WTC11 (cell line): Measurements from ENCODE around the gene DRGX. TPM values are rescaled to one million over a fixed set of nuclear protein-coding genes. Genes with fewer than 3 reads are reported as not detected.

Source experiments
- ATAC-seq: fragments of 200-7000 bp; cut with Tn5 transposase; 2 replicates; pipeline ENCODE4 v1.10.0; 2021; ENCODE audit warnings: mild to moderate bottlenecking, moderate library complexity
- CTCF ChIA-PET: fragments of 300-600 bp; sonication (Branson Sonifier 250); formaldehyde crosslinking; loops from one replicate; lab custom pipeline; 2021; ENCODE audit warnings: antibody characterized with exemption; lab: Charles Lee
- POLR2A ChIA-PET: fragments of 350-600 bp; sonication (Branson Sonifier 250); formaldehyde crosslinking; loops from one replicate; lab custom pipeline; 2021; ENCODE audit warnings: antibody characterized with exemption; lab: Charles Lee
- DNase-seq: peaks from one replicate; pipeline ENCODE4 v3.0.0; 2021; ENCODE audit warnings: low spot score
- H3K27ac Mint-ChIP-seq: 2 replicates; pipeline ENCODE4 v1.8.0; 2021; ENCODE audit warnings: mixed read lengths
- H3K27me3 Mint-ChIP-seq: 2 replicates; pipeline ENCODE4 v1.8.0; 2021; ENCODE audit warnings: low read depth, mild to moderate bottlenecking, moderate library complexity, mixed read lengths
- H3K36me3 Mint-ChIP-seq: 2 replicates; pipeline ENCODE4 v1.8.0; 2021; ENCODE audit warnings: mixed read lengths
- H3K4me1 Mint-ChIP-seq: 2 replicates; pipeline ENCODE4 v1.8.0; 2022; ENCODE audit warnings: mixed read lengths
- H3K4me3 Mint-ChIP-seq: 2 replicates; pipeline ENCODE4 v1.8.0; 2021; ENCODE audit warnings: mild to moderate bottlenecking, moderate library complexity, mixed read lengths
- H3K9me3 Mint-ChIP-seq: 2 replicates; pipeline ENCODE4 v1.8.0; 2021; ENCODE audit warnings: mixed read lengths
- ATF1 ChIP-seq: sonication (generic); formaldehyde crosslinking; IDR thresholded peaks from 2 replicates; pipeline ENCODE4 v1.8.1; 2023; ENCODE audit warnings: mild to moderate bottlenecking, moderate library complexity, missing genetic modification reagents
- CREB1 ChIP-seq: sonication (generic); formaldehyde crosslinking; IDR thresholded peaks from 2 replicates; pipeline ENCODE4 v1.8.0; 2023; ENCODE audit warnings: mild to moderate bottlenecking, missing genetic modification reagents
- E2F4 ChIP-seq: sonication (generic); formaldehyde crosslinking; IDR thresholded peaks from 2 replicates; pipeline ENCODE4 v1.8.1; 2022; ENCODE audit warnings: low read depth, mild to moderate bottlenecking, moderate library complexity, missing genetic modification reagents, borderline replicate concordance
- HMGXB4 ChIP-seq: sonication (generic); formaldehyde crosslinking; IDR thresholded peaks from 2 replicates; pipeline ENCODE4 v1.8.1; 2023; ENCODE audit warnings: mild to moderate bottlenecking, moderate library complexity, missing genetic modification reagents
- IRF1 ChIP-seq: sonication (generic); formaldehyde crosslinking; IDR thresholded peaks from 2 replicates; pipeline ENCODE4 v1.8.0; 2023; ENCODE audit warnings: missing genetic modification reagents
- TCF7 ChIP-seq: sonication (generic); formaldehyde crosslinking; IDR thresholded peaks from 2 replicates; pipeline ENCODE4 v1.8.0; 2022; ENCODE audit warnings: mild to moderate bottlenecking, low read depth, missing genetic modification reagents, moderate library complexity
- TEAD1 ChIP-seq: sonication (generic); formaldehyde crosslinking; IDR thresholded peaks from 2 replicates; pipeline ENCODE4 v1.8.0; 2022; ENCODE audit warnings: mild to moderate bottlenecking, missing genetic modification reagents
- TEAD4 ChIP-seq: sonication (generic); formaldehyde crosslinking; IDR thresholded peaks from 2 replicates; pipeline ENCODE4 v1.8.0; 2022; ENCODE audit warnings: mild to moderate bottlenecking, missing genetic modification reagents
- ZNF121 ChIP-seq: sonication (generic); formaldehyde crosslinking; IDR thresholded peaks from 2 replicates; pipeline ENCODE4 v1.8.0; 2023; ENCODE audit warnings: missing genetic modification reagents
- ZNF396 ChIP-seq: fragments of 250-450 bp; sonication (Bioruptor Pico); IDR thresholded peaks from 2 replicates; pipeline ENCODE4 v1.8.0; 2021; ENCODE audit warnings: mild to moderate bottlenecking, moderate library complexity, borderline replicate concordance
- total RNA-seq: library from RNA; stranded (reverse); gene quantifications from 3 replicates; pipeline ENCODE4 v1.2.3, GENCODE V29; 2021
- TF ChIP-seq, protein P1 (sequence below): fragments of 250-450 bp; sonication (Bioruptor Pico); conservative IDR thresholded peaks from 2 replicates; pipeline ENCODE4 v1.9.0; 2021; ENCODE audit warnings: mild to moderate bottlenecking
- TF ChIP-seq, protein P2 (sequence below): sonication (generic); formaldehyde crosslinking; IDR thresholded peaks from 2 replicates; pipeline ENCODE4 v1.8.1; 2022; ENCODE audit warnings: mild to moderate bottlenecking, missing genetic modification reagents, moderate library complexity, borderline replicate concordance
- TF ChIP-seq, protein P3 (sequence below): sonication (generic); formaldehyde crosslinking; IDR thresholded peaks from 2 replicates; pipeline ENCODE4 v1.8.0; 2023; ENCODE audit warnings: missing genetic modification reagents, mild to moderate bottlenecking, borderline replicate concordance

DRGX gene
- total RNA-seq, 1 experiment from 2014 or later: not detected

DNA sequence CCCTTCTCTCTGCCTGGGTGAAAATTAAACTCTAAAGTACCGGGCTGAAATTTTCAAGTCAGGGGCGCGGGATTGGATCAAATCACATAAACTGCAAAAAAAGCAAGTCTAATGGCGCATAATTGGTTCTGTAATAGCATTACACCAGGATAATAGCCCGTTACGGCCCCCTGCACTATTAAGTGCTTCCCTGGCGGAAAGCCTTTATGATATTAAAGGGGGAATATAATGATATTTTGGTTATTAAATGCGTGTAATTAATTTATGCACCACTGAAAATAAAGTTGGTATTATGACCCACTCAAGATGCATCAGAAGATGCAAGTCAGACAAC, 744 bp upstream of the DRGX start:
- H3K4me1 Mint-ChIP-seq: peaks cover 32% of the 10 kb centered on the region

DNA sequence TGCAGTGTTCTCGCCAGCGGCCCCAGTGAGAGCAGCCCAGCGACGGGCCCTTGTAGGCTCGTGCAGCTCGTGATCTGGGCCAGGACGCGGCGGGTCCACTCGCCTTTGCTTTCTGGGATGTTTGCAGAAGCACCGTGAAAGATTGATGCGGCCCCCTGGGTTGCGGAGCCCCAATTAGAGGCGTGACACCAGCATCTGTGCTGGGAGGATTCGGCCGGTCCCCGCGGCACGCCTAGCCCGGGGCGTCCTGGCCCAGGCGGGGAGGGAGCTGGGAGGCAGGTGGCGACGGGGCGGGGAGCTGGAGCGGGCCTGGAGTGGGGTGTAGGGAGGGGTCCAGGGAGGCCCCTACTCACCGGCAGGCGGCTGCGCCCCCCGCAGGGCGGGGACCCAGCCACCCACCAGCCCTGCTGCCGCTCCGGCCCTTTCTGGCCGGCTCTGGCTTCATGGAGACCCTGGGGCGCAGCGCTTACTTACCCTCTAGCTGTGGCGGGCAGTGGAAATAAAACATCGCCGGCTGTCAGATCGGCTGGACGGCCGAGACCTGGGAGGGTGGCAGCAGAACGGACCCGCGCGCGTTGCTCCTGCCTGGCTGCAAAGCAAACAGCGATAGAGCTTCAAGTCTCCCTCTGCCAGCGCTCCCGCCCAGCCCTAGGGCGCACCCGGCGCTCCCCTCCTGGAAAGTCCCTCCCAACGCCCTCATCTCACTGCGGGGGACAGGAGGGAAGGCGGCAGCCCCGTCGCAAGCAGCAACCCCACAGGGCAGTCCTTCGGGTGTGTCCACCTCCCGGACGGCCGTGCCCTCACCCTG, 752 bp downstream of the DRGX start:
- no peaks in the 10 kb centered on the region for H3K36me3 Mint-ChIP-seq
- ChIA-PET CTCF (interaction anchor here (0.7 to 2.7 kb wide), 12 partner anchors 10 to 739 kb away, joined by 3 to 36 read pairs (median 4); no protein-coding TSS in a partner anchor), POLR2A (no interaction called here)
- ATAC-seq (peak; percentile 11), DNase-seq (peak; percentile 43)
- H3K9me3 Mint-ChIP-seq: no peaks in the 10 kb centered on the region
- H3K4me3 Mint-ChIP-seq: peak overlapping the region; percentile 69
- peaks cover 97% of the 10 kb centered on the region for H3K27me3 Mint-ChIP-seq
- TF ChIP-seq E2F4 (CRISPR knock-in tag): no peak
- TF ChIP-seq TEAD4: no peak
- no peak for TF ChIP-seq TEAD1 (CRISPR knock-in tag)
- TF ChIP-seq CREB1 (CRISPR knock-in tag): no peak
- no peak for TF ChIP-seq ATF1
- no peak for TF ChIP-seq HMGXB4 (CRISPR knock-in tag)
- peak; percentile 79; the same call in 1 of the 2 replicates for TF ChIP-seq ZNF121 (CRISPR knock-in tag)
- no peak overlapping the region for H3K27ac Mint-ChIP-seq
- H3K4me1 Mint-ChIP-seq: peaks cover 35% of the 10 kb centered on the region

More for the DNA sequence above, 744 bp upstream of the DRGX start:
- no peaks in the 10 kb centered on the region for H3K9me3 Mint-ChIP-seq
- TF ChIP-seq IRF1 (CRISPR knock-in tag) (no peak), ZNF396 (CRISPR knock-in tag) (no peak), TCF7 (no peak)
- TF ChIP-seq, protein P1, sequence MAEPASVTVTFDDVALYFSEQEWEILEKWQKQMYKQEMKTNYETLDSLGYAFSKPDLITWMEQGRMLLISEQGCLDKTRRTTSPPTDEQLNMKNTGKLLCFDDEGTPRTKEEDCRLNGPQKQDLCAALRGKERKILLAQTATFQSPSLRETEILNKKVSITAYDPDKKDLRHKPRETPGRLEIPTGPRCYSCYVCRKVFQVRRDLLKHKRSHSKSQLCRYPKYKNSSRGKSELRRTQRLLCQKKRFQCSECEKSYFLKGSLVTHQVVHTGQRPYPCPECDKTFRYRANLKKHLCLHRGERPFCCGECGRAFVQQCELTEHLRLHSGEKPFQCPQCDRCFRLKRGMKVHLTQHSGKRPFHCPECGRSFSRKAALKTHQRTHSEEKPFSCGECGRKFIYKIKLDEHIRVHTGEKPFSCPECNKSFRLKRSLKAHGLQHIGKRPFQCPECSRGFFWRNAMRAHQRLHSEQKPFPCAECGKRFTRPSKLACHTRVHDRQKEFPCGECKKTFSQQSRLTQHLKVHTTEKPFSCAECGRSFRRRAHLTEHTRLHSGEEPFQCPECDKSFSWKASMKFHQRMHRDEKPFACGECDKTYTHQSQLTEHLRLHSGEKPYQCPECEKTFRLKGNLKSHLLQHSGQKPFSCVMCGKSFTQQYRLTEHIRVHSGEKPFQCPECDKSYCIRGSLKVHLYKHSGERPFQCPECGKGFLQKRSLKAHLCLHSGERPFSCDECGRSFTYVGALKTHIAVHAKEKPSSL (CRISPR knock-in tag): no peak
- TF ChIP-seq, protein P2, sequence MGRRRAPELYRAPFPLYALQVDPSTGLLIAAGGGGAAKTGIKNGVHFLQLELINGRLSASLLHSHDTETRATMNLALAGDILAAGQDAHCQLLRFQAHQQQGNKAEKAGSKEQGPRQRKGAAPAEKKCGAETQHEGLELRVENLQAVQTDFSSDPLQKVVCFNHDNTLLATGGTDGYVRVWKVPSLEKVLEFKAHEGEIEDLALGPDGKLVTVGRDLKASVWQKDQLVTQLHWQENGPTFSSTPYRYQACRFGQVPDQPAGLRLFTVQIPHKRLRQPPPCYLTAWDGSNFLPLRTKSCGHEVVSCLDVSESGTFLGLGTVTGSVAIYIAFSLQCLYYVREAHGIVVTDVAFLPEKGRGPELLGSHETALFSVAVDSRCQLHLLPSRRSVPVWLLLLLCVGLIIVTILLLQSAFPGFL: no peak
- TF ChIP-seq, protein P3, sequence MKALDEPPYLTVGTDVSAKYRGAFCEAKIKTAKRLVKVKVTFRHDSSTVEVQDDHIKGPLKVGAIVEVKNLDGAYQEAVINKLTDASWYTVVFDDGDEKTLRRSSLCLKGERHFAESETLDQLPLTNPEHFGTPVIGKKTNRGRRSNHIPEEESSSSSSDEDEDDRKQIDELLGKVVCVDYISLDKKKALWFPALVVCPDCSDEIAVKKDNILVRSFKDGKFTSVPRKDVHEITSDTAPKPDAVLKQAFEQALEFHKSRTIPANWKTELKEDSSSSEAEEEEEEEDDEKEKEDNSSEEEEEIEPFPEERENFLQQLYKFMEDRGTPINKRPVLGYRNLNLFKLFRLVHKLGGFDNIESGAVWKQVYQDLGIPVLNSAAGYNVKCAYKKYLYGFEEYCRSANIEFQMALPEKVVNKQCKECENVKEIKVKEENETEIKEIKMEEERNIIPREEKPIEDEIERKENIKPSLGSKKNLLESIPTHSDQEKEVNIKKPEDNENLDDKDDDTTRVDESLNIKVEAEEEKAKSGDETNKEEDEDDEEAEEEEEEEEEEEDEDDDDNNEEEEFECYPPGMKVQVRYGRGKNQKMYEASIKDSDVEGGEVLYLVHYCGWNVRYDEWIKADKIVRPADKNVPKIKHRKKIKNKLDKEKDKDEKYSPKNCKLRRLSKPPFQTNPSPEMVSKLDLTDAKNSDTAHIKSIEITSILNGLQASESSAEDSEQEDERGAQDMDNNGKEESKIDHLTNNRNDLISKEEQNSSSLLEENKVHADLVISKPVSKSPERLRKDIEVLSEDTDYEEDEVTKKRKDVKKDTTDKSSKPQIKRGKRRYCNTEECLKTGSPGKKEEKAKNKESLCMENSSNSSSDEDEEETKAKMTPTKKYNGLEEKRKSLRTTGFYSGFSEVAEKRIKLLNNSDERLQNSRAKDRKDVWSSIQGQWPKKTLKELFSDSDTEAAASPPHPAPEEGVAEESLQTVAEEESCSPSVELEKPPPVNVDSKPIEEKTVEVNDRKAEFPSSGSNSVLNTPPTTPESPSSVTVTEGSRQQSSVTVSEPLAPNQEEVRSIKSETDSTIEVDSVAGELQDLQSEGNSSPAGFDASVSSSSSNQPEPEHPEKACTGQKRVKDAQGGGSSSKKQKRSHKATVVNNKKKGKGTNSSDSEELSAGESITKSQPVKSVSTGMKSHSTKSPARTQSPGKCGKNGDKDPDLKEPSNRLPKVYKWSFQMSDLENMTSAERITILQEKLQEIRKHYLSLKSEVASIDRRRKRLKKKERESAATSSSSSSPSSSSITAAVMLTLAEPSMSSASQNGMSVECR (CRISPR knock-in tag): no peak
- ChIA-PET CTCF (interaction anchor here (1.4 to 4.3 kb wide), 4 partner anchors 11 to 740 kb away, joined by 4 to 58 read pairs (median 6); no protein-coding TSS in a partner anchor), POLR2A (no interaction called here)
- H3K27ac Mint-ChIP-seq: no peak overlapping the region
- no peak for DNase-seq
- peaks cover 99% of the 10 kb centered on the region for H3K27me3 Mint-ChIP-seq
- ATAC-seq: no peak
- H3K4me3 Mint-ChIP-seq: peak overlapping the region; percentile 75
- H3K36me3 Mint-ChIP-seq: no peaks in the 10 kb centered on the region
